Cerebellar cortex (tissue), 1 donor: ENCODE results near the gene CLCA1.

ENCODE experiments used
- DNase-seq: peaks from one replicate; pipeline ENCODE4 v3.0.0-alpha.2; 2015; ENCODE audit warnings: low spot score

Gene CLCA1

GRCh38 chr1:86468501-86468977 is at the start of gene CLCA1:
TSS of gene CLCA1 (plus strand) at chr1:86468927. CDS start at chr1:86468972, 45 bp downstream.
- DNase-seq = no peak

GRCh38 chr1:86419277-86419903 is 49.3 kb upstream of the CLCA1 start:
- peak; percentile 5 for DNase-seq

- no peak for DNase-seq
Observed at GRCh38 chr1:86421601-86422280, 47.0 kb upstream of the CLCA1 start.

GRCh38 chr1:86423473-86423872 is 45.3 kb upstream of the CLCA1 start:
- no peak for DNase-seq

GRCh38 chr1:86423873-86424272 is 44.9 kb upstream of the CLCA1 start, which contains the start of gene CLCA2:
TSS of gene CLCA2 (plus strand) at chr1:86424171. CDS start at chr1:86424248, 77 bp downstream.
- no peak for DNase-seq

- DNase-seq = no peak
Observed at GRCh38 chr1:86429122-86429725, 39.5 kb upstream of the CLCA1 start.

- DNase-seq = no peak
Observed at GRCh38 chr1:86429835-86430234, 38.9 kb upstream of the CLCA1 start.

- DNase-seq = no peak
Observed at GRCh38 chr1:86430376-86430775, 38.4 kb upstream of the CLCA1 start.

- DNase-seq = no peak
Observed at GRCh38 chr1:86434059-86434458, 34.7 kb upstream of the CLCA1 start.

GRCh38 chr1:86435327-86435726 is 33.4 kb upstream of the CLCA1 start:
- no peak for DNase-seq

GRCh38 chr1:86436041-86436440 is 32.7 kb upstream of the CLCA1 start:
- no peak for DNase-seq

- DNase-seq = no peak
Observed at GRCh38 chr1:86441581-86441980, 27.1 kb upstream of the CLCA1 start.

GRCh38 chr1:86441997-86442396 is 26.7 kb upstream of the CLCA1 start:
- DNase-seq = no peak

- no peak for DNase-seq
Observed at GRCh38 chr1:86445919-86446318, 22.8 kb upstream of the CLCA1 start.

- no peak for DNase-seq
Observed at GRCh38 chr1:86447198-86447790, 21.4 kb upstream of the CLCA1 start.

GRCh38 chr1:86448670-86449069 is 20.1 kb upstream of the CLCA1 start:
- no peak for DNase-seq

- DNase-seq = no peak
Observed at GRCh38 chr1:86449103-86449502, 19.6 kb upstream of the CLCA1 start.

- no peak for DNase-seq
Observed at GRCh38 chr1:86450847-86451246, 17.9 kb upstream of the CLCA1 start.

- no peak for DNase-seq
Observed at GRCh38 chr1:86453664-86454063, 15.1 kb upstream of the CLCA1 start.

GRCh38 chr1:86455073-86455472 is 13.7 kb upstream of the CLCA1 start:
- no peak for DNase-seq

GRCh38 chr1:86460998-86461397 is 7.7 kb upstream of the CLCA1 start:
- DNase-seq = no peak

GRCh38 chr1:86461482-86461881 is 7.2 kb upstream of the CLCA1 start:
- no peak for DNase-seq

GRCh38 chr1:86464819-86465218 is 3.9 kb upstream of the CLCA1 start:
- DNase-seq = no peak
